Endothelial cell of umbilical vein (primary cell): ENCODE results near the gene PRMT2. TPM values are rescaled to one million over a fixed set of nuclear protein-coding genes. Genes with fewer than 3 reads are reported as not detected.

ENCODE experiments used
- BruUV-seq: library from RNA; stranded (reverse); fragments of 400-500 nt; replicated peaks from 2 replicates; lab custom pipeline; 2021; lab: Mats Ljungman, UMichigan
- CTCF ChIA-PET: fragments of 300-600, 350-600 bp; sonication (Branson Sonifier 250); formaldehyde crosslinking; loops from one replicate; lab custom pipeline; 2021; ENCODE audit warnings: antibody characterized with exemption, inconsistent platforms; lab: Charles Lee
- POLR2A ChIA-PET: fragments of 300-600, 350-600 bp; sonication (Branson Sonifier 250); formaldehyde crosslinking; loops from one replicate; lab custom pipeline; 2021; ENCODE audit warnings: antibody characterized with exemption, inconsistent platforms; lab: Charles Lee
- DNase-seq: peaks from one replicate; pipeline ENCODE4 v3.0.0-alpha.2; 2011; ENCODE audit warnings: low read depth, low spot score
- FAIRE-seq: peaks from 2 replicates; lab custom pipeline; 2011; peaks lifted over from hg19 to GRCh38; lab: Jason Lieb, UNC
- H2AFZ ChIP-seq: 2 replicates; pipeline ENCODE4 v1.6.0; 2012; ENCODE audit warnings: low read depth, low read length, control low read depth, inconsistent platforms
- H3K27ac ChIP-seq: 2 replicates; pipeline ENCODE4 v1.5.1; 2011; ENCODE audit warnings: low read depth, mild to moderate bottlenecking, control low read depth, low read length, moderate library complexity; ENCODE audit not compliant: insufficient read depth
- H3K27me3 ChIP-seq, 2 experiments: 2 replicates each; pipeline versions ENCODE4 v1.6.0 to v1.6.1; 2011; ENCODE audit warnings: low read length in 2 of 2, mixed read lengths in 1 of 2; ENCODE audit not compliant: control insufficient read depth in 2 of 2, insufficient read depth in 2 of 2
- H3K36me3 ChIP-seq, 2 experiments: 2 replicates in 1 of 2; 3 replicates in 1 of 2; pipeline ENCODE4 v1.5.1; 2011; ENCODE audit warnings: low read length in 2 of 2, mild to moderate bottlenecking in 1 of 2, moderate library complexity in 1 of 2; ENCODE audit not compliant: control insufficient read depth in 2 of 2, insufficient read depth in 2 of 2; ENCODE audit errors: extremely low read depth in 1 of 2
- H3K4me1 ChIP-seq: 3 replicates; pipeline ENCODE4 v1.5.1; 2011; ENCODE audit warnings: mild to moderate bottlenecking, low read length; ENCODE audit not compliant: control insufficient read depth, insufficient read depth; ENCODE audit errors: extremely low read depth
- H3K4me2 ChIP-seq: 2 replicates; pipeline ENCODE4 v1.6.1; 2011; ENCODE audit warnings: low read length, control low read depth, mixed read lengths; ENCODE audit not compliant: insufficient read depth
- H3K4me3 ChIP-seq, 3 experiments: fragments of 200-600 bp in 1 of 3; sonication (generic), shearing (Covaris generic) in 1 of 3; replicated peaks in 1 of 3; 2 replicates each; pipeline ENCODE4 v1.5.1; 2011 to 2016; ENCODE audit warnings: control low read depth in 3 of 3, low read length in 3 of 3, mild to moderate bottlenecking in 2 of 3, inconsistent platforms in 1 of 3, low read depth in 1 of 3, moderate library complexity in 1 of 3; ENCODE audit not compliant: insufficient read depth in 1 of 3
- H3K79me2 ChIP-seq: 2 replicates; pipeline ENCODE4 v1.6.0; 2012; ENCODE audit warnings: low read length, inconsistent platforms; ENCODE audit not compliant: control insufficient read depth, insufficient read depth
- H3K9ac ChIP-seq: replicated peaks from 2 replicates; pipeline ENCODE3; 2011; ENCODE audit warnings: low read length, control low read depth; ENCODE audit not compliant: insufficient read depth; ENCODE audit errors: extremely low read depth
- H3K9me1 ChIP-seq: replicated peaks from 3 replicates; pipeline ENCODE4 v1.6.0; 2011; ENCODE audit warnings: mild to moderate bottlenecking, low read length; ENCODE audit not compliant: control insufficient read depth, insufficient read depth; ENCODE audit errors: extremely low read depth
- H3K9me3 ChIP-seq: replicated peaks from 2 replicates; pipeline ENCODE4 v1.5.1; 2012; ENCODE audit warnings: low read length, inconsistent platforms; ENCODE audit not compliant: control insufficient read depth, insufficient read depth
- H4K20me1 ChIP-seq: replicated peaks from 2 replicates; pipeline ENCODE3; 2011; ENCODE audit warnings: mild to moderate bottlenecking, low read length; ENCODE audit not compliant: control insufficient read depth, insufficient read depth; ENCODE audit errors: extremely low read depth
- CTCF ChIP-seq, 2 donors: IDR thresholded peaks; 1 replicate in 1 of 2; 2 replicates in 1 of 2; pipeline ENCODE4 v1.5.1; 2011; ENCODE audit warnings: low read length in 2 of 2, mild to moderate bottlenecking in 2 of 2, moderate library complexity in 2 of 2, control low read depth in 1 of 2, inconsistent platforms in 1 of 2, low read depth in 1 of 2; ENCODE audit not compliant: insufficient read depth in 1 of 2; ENCODE audit errors: extremely low read depth in 1 of 2
- EZH2 ChIP-seq: IDR thresholded peaks from 2 replicates; pipeline ENCODE4 v1.6.1; 2012; ENCODE audit warnings: borderline replicate concordance, low read depth, mild to moderate bottlenecking, moderate library complexity, low read length, inconsistent platforms; ENCODE audit not compliant: severe bottlenecking
- FOS ChIP-seq: IDR thresholded peaks from 2 replicates; pipeline ENCODE4 v1.6.1; 2011; ENCODE audit warnings: mild to moderate bottlenecking, low read length, moderate library complexity, borderline replicate concordance; ENCODE audit not compliant: insufficient read depth
- GATA2 ChIP-seq: IDR thresholded peaks from 2 replicates; pipeline ENCODE4 v1.7.0; 2011; ENCODE audit warnings: low read depth, mild to moderate bottlenecking, moderate library complexity, mixed read lengths, low read length; ENCODE audit not compliant: insufficient read length, insufficient read depth
- JUN ChIP-seq: IDR thresholded peaks from 2 replicates; pipeline ENCODE4 v1.6.1; 2011; ENCODE audit warnings: borderline replicate concordance, low read depth; ENCODE audit not compliant: insufficient read length, insufficient read depth
- MAX ChIP-seq: IDR thresholded peaks from 2 replicates; pipeline ENCODE4 v1.6.1; 2011; ENCODE audit not compliant: insufficient read depth, insufficient read length
- MYC ChIP-seq: IDR thresholded peaks from one replicate; pipeline ENCODE4 v1.6.1; 2011; ENCODE audit warnings: mild to moderate bottlenecking, low read depth, low read length
- POLR2A ChIP-seq: IDR thresholded peaks from 2 replicates; pipeline ENCODE4 v1.6.1; 2012; ENCODE audit warnings: low read depth, mild to moderate bottlenecking, control low read depth, low read length
- POLR2AphosphoS5 ChIP-seq: IDR thresholded peaks from 2 replicates; pipeline ENCODE4 v1.6.1; 2012; ENCODE audit warnings: low read depth, mild to moderate bottlenecking, control low read depth, low read length, moderate library complexity; ENCODE audit not compliant: insufficient read depth
- dilution Hi-C: fragments of 300-500 bp; cut with MboI; formaldehyde crosslinking; loops from one replicate; pipeline ENCODE4 v1.15.0; 2019; ENCODE audit warnings: low sequenced_read_pairs; ENCODE audit not compliant: extremely low pct_ligation_motif_present
- intact Hi-C: fragments of 100-400 bp; cut with micrococcal nuclease; formaldehyde crosslinking; loops from one replicate; pipeline ENCODE4 v1.10.0; 2022
- polyA plus RNA-seq, 4 experiments: library from polyadenylated mRNA; depleted of rRNA in 3 of 4; stranded (reverse) in 3 of 4; unstranded in 1 of 4; fragments of >200 nt; gene quantifications; 2 replicates each; pipeline versions ENCODE4 v1.2.1 to v1.2.3, GENCODE V29; 2011 to 2012; ENCODE audit warnings: missing spikeins in 1 of 4
- total RNA-seq: library from RNA; stranded (reverse); gene quantifications from 2 replicates; pipeline ENCODE4 v1.2.3, GENCODE V29; 2021

PRMT2 gene
- total and polyA plus RNA-seq, 2 donors (not counting 3 experiments of a cell fraction or from before 2014, with no cell fraction given) = 125 to 193 TPM

GRCh38 chr21:46645840-46646239, 10.4 kb downstream of the PRMT2 start:
- Histone ChIP-seq H3K79me2 (peaks cover 28% of the 10 kb centered on the region), H3K9ac (no peak overlapping the region), H2AFZ (no peak overlapping the region), H3K36me3 (peaks cover 46 to 53% of the 10 kb centered on the region in 2 experiments), H3K27ac (no peak overlapping the region), H3K9me1 (no peaks in the 10 kb centered on the region), H3K4me3 (no peak overlapping the region), H4K20me1 (no peaks in the 10 kb centered on the region), H3K9me3 (no peaks in the 10 kb centered on the region), H3K27me3 (no peaks in the 10 kb centered on the region), H3K4me2 (no peak overlapping the region), H3K4me1 (no peaks in the 10 kb centered on the region)
- BruUV-seq = no TSS peak
- dilution Hi-C loops = no loop called here
- intact Hi-C loops = no loop called here
- CTCF ChIA-PET = interaction anchor here (0.9 to 1.5 kb wide), 2 partner anchors 11 to 16 kb away, joined by 3 to 5 read pairs; partner anchors contain the start of gene PRMT2
- FAIRE-seq (no peak), DNase-seq (no peak)
- POLR2A ChIA-PET = no interaction called here
- TF ChIP-seq FOS (no peak), POLR2AphosphoS5 (no peak), MAX (no peak), CTCF (IDR thresholded peaks at IDR 0.05; ENCODE audit: extremely low read depth in 1 of 2, insufficient read depth in 1 of 2, low read depth in 1 of 2, low read length in 2 of 2) (no peak), EZH2 (no peak), JUN (no peak), MYC (no peak), GATA2 (no peak), POLR2A (no peak)
